ENCODE measurements around the gene PTPN21.

Gene PTPN21

GRCh38 chr14:88546621-88547385, 8.0 kb downstream of the PTPN21 start:
- DNase-seq (ENCODE audit: low read depth), result no peak
- no peak for TF ChIP-seq CTCF (IDR thresholded peaks at IDR 0.05; ENCODE audit: low read depth, low read length, missing control alignments)
- no peak overlapping the region for H3K4me3 ChIP-seq (ENCODE audit: low read depth, low read length)

GRCh38 chr14:88545256-88545655, 9.6 kb downstream of the PTPN21 start:
- no peak for TF ChIP-seq CTCF (IDR thresholded peaks at IDR 0.05; ENCODE audit: low read depth, low read length, missing control alignments)
- H3K4me3 ChIP-seq (ENCODE audit: low read depth, low read length), result no peak overlapping the region
- DNase-seq (ENCODE audit: low read depth), result no peak

- no peak overlapping the region for H3K4me3 ChIP-seq (ENCODE audit: low read depth, low read length)
- DNase-seq (ENCODE audit: low read depth), result no peak
- TF ChIP-seq CTCF (IDR thresholded peaks at IDR 0.05; ENCODE audit: low read depth, low read length, missing control alignments), result no peak
These were observed 11.7 kb downstream of the PTPN21 start for GRCh38 chr14:88542857-88543795.

DNA sequence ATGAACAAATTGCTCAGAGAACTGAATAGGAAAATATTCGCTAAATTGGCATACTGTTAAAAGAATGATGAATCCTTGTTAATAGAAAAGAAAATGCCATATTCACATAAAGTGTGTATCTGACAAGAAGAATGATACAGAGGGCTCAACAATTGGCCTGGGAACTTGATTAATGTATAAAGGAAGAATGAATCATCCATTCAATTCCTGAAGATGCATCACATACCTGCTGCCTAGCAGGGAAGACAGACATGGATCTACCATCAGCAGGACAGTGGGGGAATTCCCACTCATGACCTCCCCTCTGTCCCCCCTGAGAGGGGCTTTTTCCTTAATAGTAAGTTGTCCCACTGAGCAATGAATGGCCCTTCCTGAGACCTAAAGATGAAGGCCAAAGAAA, 13.5 kb downstream of the PTPN21 start:
- no peak overlapping the region for H3K4me3 ChIP-seq (ENCODE audit: low read depth, low read length)
- no peak for TF ChIP-seq CTCF (IDR thresholded peaks at IDR 0.05; ENCODE audit: low read depth, low read length, missing control alignments)
- no peak for DNase-seq (ENCODE audit: low read depth)

DNA sequence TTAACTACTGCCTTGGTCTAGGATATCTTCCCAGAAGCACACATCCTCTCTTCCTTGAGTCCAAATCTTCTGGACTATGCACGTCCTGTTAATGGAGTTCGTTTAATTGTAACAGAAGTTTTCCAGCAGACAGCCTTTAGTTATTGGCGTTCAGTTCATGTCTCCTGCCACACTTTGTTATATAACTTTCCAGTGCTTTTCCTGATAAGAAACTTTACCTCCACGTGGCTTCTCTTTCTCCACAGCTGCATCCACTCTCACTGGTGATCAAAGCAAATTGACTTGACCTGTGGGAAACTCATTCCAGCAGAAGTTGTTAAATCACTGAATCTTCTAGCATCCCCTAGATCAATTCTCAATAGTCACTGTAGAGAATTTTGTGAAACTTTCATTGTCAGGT, 19.0 kb downstream of the PTPN21 start:
- no peak for DNase-seq (ENCODE audit: low read depth)
- H3K4me3 ChIP-seq (ENCODE audit: low read depth, low read length), result no peak overlapping the region
- no peak for TF ChIP-seq CTCF (IDR thresholded peaks at IDR 0.05; ENCODE audit: low read depth, low read length, missing control alignments)

GRCh38 chr14:88535149-88535548, 19.7 kb downstream of the PTPN21 start:
- peak; percentile 21 for TF ChIP-seq CTCF (IDR thresholded peaks at IDR 0.05; ENCODE audit: low read depth, low read length, missing control alignments)
- no peak overlapping the region for H3K4me3 ChIP-seq (ENCODE audit: low read depth, low read length)
- no peak for DNase-seq (ENCODE audit: low read depth)

Measured in GM12864 (cell line).